Mesothelial cell of epicardium (in vitro differentiated cells): ENCODE results near the gene COPG2. TPM values are rescaled to one million over a fixed set of nuclear protein-coding genes. Genes with fewer than 3 reads are reported as not detected.
A peak's percentile ranks its signal among the peaks of the same experiment; 100 is the strongest.

Source experiments
- DNase-seq, 2 experiments: peaks; one replicate each; pipeline ENCODE4 v3.0.0; 2021; ENCODE audit warnings: low spot score in 2 of 2; ENCODE audit not compliant: unreplicated experiment in 2 of 2
- H3K27ac Mint-ChIP-seq: 2 replicates; pipeline ENCODE4 v1.8.0; 2021; ENCODE audit warnings: mixed read lengths
- H3K27me3 Mint-ChIP-seq: 2 replicates; pipeline ENCODE4 v1.8.0; 2021; ENCODE audit warnings: low read depth, mixed read lengths
- H3K36me3 Mint-ChIP-seq: 2 replicates; pipeline ENCODE4 v1.8.0; 2021; ENCODE audit warnings: mixed read lengths
- H3K4me1 Mint-ChIP-seq: 2 replicates; pipeline ENCODE4 v1.8.0; 2021; ENCODE audit warnings: mixed read lengths
- H3K4me3 Mint-ChIP-seq: 2 replicates; pipeline ENCODE4 v1.8.0; 2021; ENCODE audit warnings: mild to moderate bottlenecking, moderate library complexity, mixed read lengths
- H3K9me3 Mint-ChIP-seq: 2 replicates; pipeline ENCODE4 v1.8.0; 2021; ENCODE audit warnings: mixed read lengths
- CTCF ChIP-seq: fragments of 200-600 bp; sonication (generic); IDR thresholded peaks from one replicate; pipeline ENCODE4 v1.5.0; 2021; ENCODE audit warnings: antibody characterized with exemption; ENCODE audit not compliant: unreplicated experiment
- total RNA-seq: library from RNA; stranded (reverse); gene quantifications from 3 replicates; pipeline ENCODE4 v1.2.1, GENCODE V29; 2021

COPG2 gene
- total RNA-seq, 1 donor from 2014 or later: 54.1 TPM

- H3K4me3 Mint-ChIP-seq: peak overlapping the region; percentile 77
- peak in 1 of 2 experiments; percentile 46 for DNase-seq
- H3K9me3 Mint-ChIP-seq: no peaks in the 10 kb centered on the region
- TF ChIP-seq CTCF: no peak
- peaks cover 74% of the 10 kb centered on the region for H3K4me1 Mint-ChIP-seq
- no peaks in the 10 kb centered on the region for H3K36me3 Mint-ChIP-seq
- H3K27ac Mint-ChIP-seq: peak overlapping the region; percentile 97
- no peaks in the 10 kb centered on the region for H3K27me3 Mint-ChIP-seq
Measured at GRCh38 chr7:130490311-130490791, 178.2 kb downstream of the COPG2 start.

GRCh38 chr7:130489140-130489983 is 179.2 kb downstream of the COPG2 start:
- Mint-ChIP-seq H3K4me1 (peaks cover 73% of the 10 kb centered on the region), H3K27ac (peak overlapping the region; percentile 97), H3K27me3 (no peaks in the 10 kb centered on the region), H3K9me3 (no peaks in the 10 kb centered on the region), H3K36me3 (no peaks in the 10 kb centered on the region), H3K4me3 (peak overlapping the region; percentile 32)
- DNase-seq: peak in 1 of 2 experiments; percentile 51
- TF ChIP-seq CTCF: no peak

- no peak for TF ChIP-seq CTCF
- no peaks in the 10 kb centered on the region for H3K36me3 Mint-ChIP-seq
- no peaks in the 10 kb centered on the region for H3K27me3 Mint-ChIP-seq
- no peaks in the 10 kb centered on the region for H3K9me3 Mint-ChIP-seq
- no peak for DNase-seq
- peaks cover 73% of the 10 kb centered on the region for H3K4me1 Mint-ChIP-seq
- peak overlapping the region; percentile 97 for H3K27ac Mint-ChIP-seq
- peak overlapping the region; percentile 32 for H3K4me3 Mint-ChIP-seq
Measured at GRCh38 chr7:130488392-130489139, 180.0 kb downstream of the COPG2 start.

GRCh38 chr7:130486954-130487436 is 181.6 kb downstream of the COPG2 start:
- Mint-ChIP-seq H3K27ac (peak overlapping the region; percentile 97), H3K36me3 (no peaks in the 10 kb centered on the region), H3K9me3 (no peaks in the 10 kb centered on the region), H3K27me3 (no peaks in the 10 kb centered on the region), H3K4me1 (peaks cover 85% of the 10 kb centered on the region), H3K4me3 (peak overlapping the region; percentile 65)
- no peak for TF ChIP-seq CTCF
- DNase-seq: no peak

GRCh38 chr7:130486114-130486953 is 182.2 kb downstream of the COPG2 start:
- Mint-ChIP-seq H3K27me3 (no peaks in the 10 kb centered on the region), H3K9me3 (no peaks in the 10 kb centered on the region), H3K27ac (peak overlapping the region; percentile 97), H3K4me1 (peaks cover 90% of the 10 kb centered on the region), H3K4me3 (peak overlapping the region; percentile 65), H3K36me3 (no peaks in the 10 kb centered on the region)
- DNase-seq: peak in 1 of 2 experiments; percentile 49
- peak; percentile 68 for TF ChIP-seq CTCF
